ENCODE measurements around the gene GNAI1. TPM values are rescaled to one million over a fixed set of nuclear protein-coding genes. Genes with fewer than 3 reads are reported as not detected.

GNAI1 gene
- 33.6 TPM for polyA plus RNA-seq (2013, experiment 1 of 2; ENCODE audit: insufficient read length)
- 34.8 TPM for polyA plus RNA-seq (2013, experiment 2 of 2; ENCODE audit: insufficient read length)

- peak; percentile 78 for DNase-seq
Observed at GRCh38 chr7:80134536-80135308, at the start of gene GNAI1. TSS of gene GNAI1 (plus strand) at chr7:80134831. CDS start at chr7:80135161, 330 bp downstream.

- DNase-seq, result peak; percentile 88
Observed at GRCh38 chr7:80087051-80087770, 47.4 kb upstream of the GNAI1 start.

GRCh38 chr7:80087771-80088170 is 46.9 kb upstream of the GNAI1 start:
- DNase-seq, result no peak

GRCh38 chr7:80088705-80089104 is 45.9 kb upstream of the GNAI1 start:
- DNase-seq, result peak; percentile 17

- no peak for DNase-seq
Observed at GRCh38 chr7:80089366-80089765, 45.3 kb upstream of the GNAI1 start.

- no peak for DNase-seq
Observed at GRCh38 chr7:80093349-80093748, 41.3 kb upstream of the GNAI1 start.

GRCh38 chr7:80095545-80095944 is 39.1 kb upstream of the GNAI1 start:
- peak; percentile 28 for DNase-seq

GRCh38 chr7:80097756-80098155 is 36.9 kb upstream of the GNAI1 start:
- peak; percentile 14 for DNase-seq

- DNase-seq, result no peak
Observed at GRCh38 chr7:80098795-80099194, 35.8 kb upstream of the GNAI1 start.

- no peak for DNase-seq
Observed at GRCh38 chr7:80100254-80100653, 34.4 kb upstream of the GNAI1 start.

GRCh38 chr7:80105701-80106408 is 28.8 kb upstream of the GNAI1 start:
- no peak for DNase-seq

- DNase-seq, result no peak
Observed at GRCh38 chr7:80106498-80107113, 28.0 kb upstream of the GNAI1 start.

- DNase-seq, result no peak
Observed at GRCh38 chr7:80107278-80107677, 27.4 kb upstream of the GNAI1 start.

GRCh38 chr7:80110376-80110775 is 24.3 kb upstream of the GNAI1 start:
- no peak for DNase-seq

GRCh38 chr7:80114159-80114558 is 20.5 kb upstream of the GNAI1 start:
- DNase-seq, result no peak

- DNase-seq, result no peak
Observed at GRCh38 chr7:80124526-80125264, 9.9 kb upstream of the GNAI1 start.

GRCh38 chr7:80127412-80128160 is 7.0 kb upstream of the GNAI1 start:
- no peak for DNase-seq

- no peak for DNase-seq
Observed at GRCh38 chr7:80128918-80129317, 5.7 kb upstream of the GNAI1 start.

GRCh38 chr7:80129785-80130184 is 4.8 kb upstream of the GNAI1 start:
- DNase-seq, result no peak

- peak; percentile 61 for DNase-seq
Observed at GRCh38 chr7:80131675-80132435, 2.8 kb upstream of the GNAI1 start.

Measured in fibroblast of skin of abdomen (primary cell).